22Rv1 (cell line): ENCODE measurements around the gene ATP11A.

Source experiments
- ZFX ChIP-seq: fragments of 450-650 bp; IDR thresholded peaks from 2 replicates; pipeline ENCODE4 v1.6.1; 2017; ENCODE audit warnings: antibody characterized with exemption, borderline replicate concordance
- TF ChIP-seq, protein P1 (sequence below): fragments of 450-650 bp; IDR thresholded peaks from 2 replicates; pipeline ENCODE4 v1.5.1; 2017; ENCODE audit warnings: mild to moderate bottlenecking

DNA sequence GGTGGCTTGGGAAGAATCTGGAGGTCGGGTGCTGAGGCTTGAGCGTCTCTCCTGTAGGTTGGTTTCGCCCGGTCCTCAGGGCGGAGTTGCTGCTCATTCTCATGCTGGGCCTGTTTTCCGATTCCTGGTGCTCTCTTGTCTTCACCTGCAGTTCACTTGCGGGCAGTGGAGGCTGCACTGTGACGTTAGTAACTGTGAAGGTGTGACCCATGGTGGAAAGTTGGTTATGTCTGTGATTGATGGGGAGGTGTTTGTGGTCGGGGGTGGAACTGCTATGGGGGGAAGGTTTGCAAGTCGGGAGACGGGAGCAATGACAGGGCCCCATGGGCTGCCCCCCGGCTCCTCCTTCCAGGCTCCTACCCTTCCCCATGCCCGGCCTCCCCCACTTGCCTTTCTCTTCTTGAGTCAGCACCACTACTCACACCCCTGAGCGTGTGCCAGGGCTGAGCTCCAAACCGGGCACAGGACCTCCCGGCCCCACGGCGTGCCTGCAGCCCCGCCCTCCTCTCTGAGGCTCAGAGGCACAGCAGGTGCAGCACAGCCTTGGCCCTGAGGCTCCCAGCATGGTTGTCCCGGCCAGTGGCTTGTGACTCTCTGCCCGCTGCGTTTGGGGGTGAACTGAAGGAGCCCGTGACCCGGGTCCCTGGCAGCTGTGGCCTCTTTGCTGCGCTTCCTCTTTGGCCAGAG, 79.1 kb downstream of the ATP11A start:
- TF ChIP-seq, protein P1, sequence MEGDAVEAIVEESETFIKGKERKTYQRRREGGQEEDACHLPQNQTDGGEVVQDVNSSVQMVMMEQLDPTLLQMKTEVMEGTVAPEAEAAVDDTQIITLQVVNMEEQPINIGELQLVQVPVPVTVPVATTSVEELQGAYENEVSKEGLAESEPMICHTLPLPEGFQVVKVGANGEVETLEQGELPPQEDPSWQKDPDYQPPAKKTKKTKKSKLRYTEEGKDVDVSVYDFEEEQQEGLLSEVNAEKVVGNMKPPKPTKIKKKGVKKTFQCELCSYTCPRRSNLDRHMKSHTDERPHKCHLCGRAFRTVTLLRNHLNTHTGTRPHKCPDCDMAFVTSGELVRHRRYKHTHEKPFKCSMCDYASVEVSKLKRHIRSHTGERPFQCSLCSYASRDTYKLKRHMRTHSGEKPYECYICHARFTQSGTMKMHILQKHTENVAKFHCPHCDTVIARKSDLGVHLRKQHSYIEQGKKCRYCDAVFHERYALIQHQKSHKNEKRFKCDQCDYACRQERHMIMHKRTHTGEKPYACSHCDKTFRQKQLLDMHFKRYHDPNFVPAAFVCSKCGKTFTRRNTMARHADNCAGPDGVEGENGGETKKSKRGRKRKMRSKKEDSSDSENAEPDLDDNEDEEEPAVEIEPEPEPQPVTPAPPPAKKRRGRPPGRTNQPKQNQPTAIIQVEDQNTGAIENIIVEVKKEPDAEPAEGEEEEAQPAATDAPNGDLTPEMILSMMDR: no peak
- no peak for TF ChIP-seq ZFX
